Astrocyte of the spinal cord (primary cell): Measurements from ENCODE around the gene CHPT1.
"Not testable (repeated sequence)": the region's sequence is repeated elsewhere in the genome, so short reads cannot be mapped to it uniquely, and the experiment has no call there.

Experiments
- DNase-seq: peaks from one replicate; pipeline ENCODE4 v3.0.0; 2011; ENCODE audit warnings: low read depth, low spot score
- H3K4me3 ChIP-seq: 2 replicates; pipeline ENCODE4 v1.5.1; 2011; ENCODE audit warnings: low read depth, mild to moderate bottlenecking, low read length, moderate library complexity
- in situ Hi-C: cut with HindIII; loops from 2 replicates; pipeline ENCODE4 v1.10.0; 2017; ENCODE audit warnings: low sequenced_read_pairs
- TF ChIP-seq, protein P1 (sequence below): IDR thresholded peaks from 2 replicates; pipeline ENCODE4 v1.5.1; 2012; ENCODE audit warnings: low read depth, mild to moderate bottlenecking, low read length, inconsistent platforms

The CHPT1 gene

DNA sequence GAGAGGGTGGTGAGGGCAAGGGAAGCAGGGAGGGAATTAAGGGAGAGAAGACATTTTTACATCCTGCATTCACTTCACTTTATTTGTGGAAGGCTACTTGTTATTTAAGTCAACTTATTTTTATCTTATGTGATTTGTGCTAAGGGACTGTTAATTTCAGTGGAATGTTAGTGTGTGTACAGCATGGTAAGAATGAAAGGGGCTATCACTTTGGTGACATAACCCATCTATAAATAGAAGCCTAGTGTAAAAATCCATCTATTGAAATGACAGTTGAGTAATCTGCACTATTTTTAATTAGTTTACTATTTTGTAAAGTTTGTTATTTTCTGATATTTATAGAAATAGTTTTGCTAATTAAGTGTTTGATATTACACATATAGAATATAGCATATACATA is 16.8 kb upstream of the CHPT1 start:
- TF ChIP-seq, protein P1, sequence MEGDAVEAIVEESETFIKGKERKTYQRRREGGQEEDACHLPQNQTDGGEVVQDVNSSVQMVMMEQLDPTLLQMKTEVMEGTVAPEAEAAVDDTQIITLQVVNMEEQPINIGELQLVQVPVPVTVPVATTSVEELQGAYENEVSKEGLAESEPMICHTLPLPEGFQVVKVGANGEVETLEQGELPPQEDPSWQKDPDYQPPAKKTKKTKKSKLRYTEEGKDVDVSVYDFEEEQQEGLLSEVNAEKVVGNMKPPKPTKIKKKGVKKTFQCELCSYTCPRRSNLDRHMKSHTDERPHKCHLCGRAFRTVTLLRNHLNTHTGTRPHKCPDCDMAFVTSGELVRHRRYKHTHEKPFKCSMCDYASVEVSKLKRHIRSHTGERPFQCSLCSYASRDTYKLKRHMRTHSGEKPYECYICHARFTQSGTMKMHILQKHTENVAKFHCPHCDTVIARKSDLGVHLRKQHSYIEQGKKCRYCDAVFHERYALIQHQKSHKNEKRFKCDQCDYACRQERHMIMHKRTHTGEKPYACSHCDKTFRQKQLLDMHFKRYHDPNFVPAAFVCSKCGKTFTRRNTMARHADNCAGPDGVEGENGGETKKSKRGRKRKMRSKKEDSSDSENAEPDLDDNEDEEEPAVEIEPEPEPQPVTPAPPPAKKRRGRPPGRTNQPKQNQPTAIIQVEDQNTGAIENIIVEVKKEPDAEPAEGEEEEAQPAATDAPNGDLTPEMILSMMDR = no peak
- in situ Hi-C loops = no loop called here
- no peak for DNase-seq
- no peak overlapping the region for H3K4me3 ChIP-seq

DNA sequence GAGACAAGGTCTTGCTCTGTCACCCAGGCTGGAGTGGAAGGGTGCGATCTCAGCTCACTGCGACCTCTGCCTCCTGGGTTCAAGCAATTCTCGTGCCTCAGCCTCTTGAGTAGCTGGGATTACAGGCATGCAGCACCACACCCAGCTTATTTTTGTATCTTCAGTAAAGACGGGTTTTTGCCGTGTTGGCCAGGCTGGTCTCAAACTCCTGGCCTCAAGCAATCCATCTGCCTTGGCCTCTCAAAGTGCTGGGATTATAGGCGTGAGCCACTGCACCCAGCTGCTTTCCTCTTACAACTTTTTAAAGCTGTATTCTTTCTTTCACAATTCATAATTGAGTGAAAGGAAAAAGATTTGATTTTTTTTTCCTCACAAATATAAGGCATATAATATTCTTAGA is 15.8 kb upstream of the CHPT1 start:
- in situ Hi-C loops, DNase-seq: not testable (repeated sequence)

DNA sequence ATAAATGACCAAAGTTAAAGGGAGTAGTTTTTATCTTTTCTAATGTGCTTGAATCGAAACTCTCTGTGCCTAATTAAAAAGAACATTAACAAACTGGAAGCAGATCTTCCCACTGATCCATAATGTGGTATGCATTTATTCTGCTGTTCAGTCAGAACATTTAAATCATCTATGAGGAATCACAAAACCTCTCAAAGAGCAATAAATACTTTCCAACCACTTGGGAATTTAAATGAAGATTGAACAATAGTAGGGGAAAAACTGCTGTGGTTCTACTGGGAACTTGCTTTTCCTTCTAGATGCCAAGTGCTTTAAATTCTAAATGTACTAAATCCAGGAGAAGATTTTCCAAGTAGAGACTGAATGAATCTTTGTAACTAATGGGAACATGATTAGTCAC is 12.3 kb upstream of the CHPT1 start:
- TF ChIP-seq, protein P1 = no peak
- no peak overlapping the region for H3K4me3 ChIP-seq
- DNase-seq = peak; percentile 32
- in situ Hi-C loops = no loop called here

More for the DNA sequence above, 15.8 kb upstream of the CHPT1 start:
- H3K4me3 ChIP-seq = not testable (repeated sequence)

DNA sequence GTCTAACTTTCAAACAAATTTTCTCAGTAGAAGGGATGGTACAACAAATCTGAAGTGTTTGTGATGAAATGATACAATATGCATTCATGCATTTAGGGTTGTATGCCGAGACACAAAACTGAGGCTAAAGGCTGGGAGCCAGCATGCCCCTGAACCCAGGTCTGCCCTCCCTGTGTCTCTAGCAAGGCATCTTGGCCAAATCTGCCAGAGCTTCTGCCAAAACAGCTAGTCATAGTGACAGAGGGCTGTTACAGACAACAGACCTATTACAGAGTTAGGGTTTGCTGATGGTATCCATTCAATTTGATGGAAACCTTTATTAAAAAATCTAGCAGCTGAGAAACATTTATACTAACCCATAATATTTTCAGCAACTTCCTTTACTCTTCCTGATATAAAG is 11.3 kb upstream of the CHPT1 start:
- H3K4me3 ChIP-seq = no peak overlapping the region
- DNase-seq = no peak
- in situ Hi-C loops = no loop called here
- TF ChIP-seq, protein P1 = no peak

DNA sequence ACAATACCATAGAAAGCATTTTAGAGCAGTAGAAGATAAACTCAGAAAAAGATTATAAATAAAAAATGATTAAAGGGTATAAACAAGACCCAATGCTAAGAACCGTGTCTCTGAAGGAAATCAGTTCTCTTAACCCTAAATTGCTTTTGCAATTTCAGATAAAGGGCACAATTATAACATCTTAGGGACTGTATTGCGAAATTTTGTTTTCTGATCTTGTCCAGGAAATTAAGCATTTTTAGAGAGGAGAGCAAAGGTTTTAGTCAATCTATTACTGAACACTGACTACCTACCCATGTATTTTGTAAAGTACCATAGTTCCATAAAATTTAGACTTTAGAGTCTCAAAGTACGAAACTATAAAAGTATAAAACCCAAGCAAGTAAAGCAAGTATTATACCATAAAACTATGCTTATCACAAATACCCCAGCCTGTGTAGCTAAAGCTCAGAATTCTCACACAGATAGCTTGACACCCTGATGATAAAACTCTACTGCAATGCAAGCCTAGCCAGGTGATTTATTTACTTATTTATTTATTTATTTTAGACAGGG is 6.8 kb upstream of the CHPT1 start:
- H3K4me3 ChIP-seq = no peak overlapping the region
- DNase-seq = no peak
- in situ Hi-C loops = no loop called here
- TF ChIP-seq, protein P1 = no peak

DNA sequence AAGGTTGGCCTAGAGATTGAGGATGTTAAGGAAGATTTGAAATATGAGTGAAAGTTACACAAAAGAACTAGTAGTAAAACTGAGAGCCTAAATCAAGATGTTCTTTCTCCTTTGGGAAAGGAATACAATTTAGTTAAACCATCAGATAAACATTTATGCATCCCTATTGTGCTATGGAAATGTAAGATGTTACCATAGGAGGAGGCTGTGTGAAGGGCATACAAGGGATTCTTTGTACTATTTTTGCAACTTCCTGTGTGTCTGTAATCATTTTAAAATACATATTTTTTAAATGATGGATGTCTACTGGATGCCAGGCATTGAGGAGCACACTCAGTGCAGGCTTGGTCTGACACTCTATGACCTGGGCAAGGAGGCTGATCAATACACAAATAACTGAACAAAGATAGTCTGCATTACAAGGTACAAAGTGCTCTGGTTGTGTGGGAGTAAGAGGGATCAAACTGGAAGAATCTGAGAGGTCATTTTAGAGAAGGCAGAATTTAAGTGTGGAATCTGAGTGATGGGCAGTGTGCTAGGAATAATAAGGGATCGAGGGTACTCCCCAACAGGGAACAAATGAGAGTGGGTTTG is 5.8 kb upstream of the CHPT1 start:
- no peak overlapping the region for H3K4me3 ChIP-seq
- DNase-seq = no peak
- TF ChIP-seq, protein P1 = no peak
- in situ Hi-C loops = no loop called here

DNA sequence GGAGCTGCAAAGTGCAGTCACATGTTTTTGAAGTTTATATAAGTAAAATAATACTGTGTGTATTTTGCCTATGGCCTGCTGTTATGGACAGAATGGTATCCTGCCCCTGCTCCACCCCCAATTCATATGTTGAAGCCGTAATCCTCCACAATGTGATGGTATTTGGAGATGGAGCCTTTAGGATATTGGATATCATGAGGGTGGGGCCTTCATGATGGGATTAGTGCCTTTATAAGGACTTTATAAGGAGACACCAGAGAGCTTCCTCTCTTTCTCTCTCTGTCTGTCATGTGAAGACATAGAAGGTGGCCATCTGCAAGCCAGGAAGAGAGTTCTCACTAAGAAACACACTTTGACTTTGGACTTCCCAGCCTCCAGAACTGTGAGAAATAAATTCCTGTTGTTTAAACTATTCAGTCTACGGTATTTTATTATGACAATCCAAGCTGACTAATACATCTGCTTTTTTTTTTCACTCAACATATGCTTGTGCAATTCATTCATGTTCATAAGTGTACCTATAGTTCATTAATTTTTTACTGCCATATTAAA is 3.1 kb upstream of the CHPT1 start:
- TF ChIP-seq, protein P1 = no peak
- no peak for DNase-seq
- in situ Hi-C loops = no loop called here

More for the DNA sequence above, 3.1 kb upstream of the CHPT1 start:
- no peak overlapping the region for H3K4me3 ChIP-seq
